Left ventricle myocardium inferior (tissue), 1 donor: ENCODE measurements around the gene HOXA7. TPM values are rescaled to one million over a fixed set of nuclear protein-coding genes. Genes with fewer than 3 reads are reported as not detected.

Source experiments
- DNase-seq: peaks from one replicate; pipeline ENCODE4 v3.0.0-alpha.2; 2020
- H3K27ac ChIP-seq: fragments of 200-600 bp; replicated peaks from 2 replicates; pipeline ENCODE4 v1.8.0; 2021
- H3K27me3 ChIP-seq: fragments of 200-600 bp; 2 replicates; pipeline ENCODE4 v1.8.0; 2021; ENCODE audit warnings: low read depth
- H3K36me3 ChIP-seq: fragments of 200-600 bp; 2 replicates; pipeline ENCODE4 v1.8.0; 2021
- H3K4me1 ChIP-seq: fragments of 200-600 bp; 2 replicates; pipeline ENCODE4 v1.8.0; 2021
- H3K4me3 ChIP-seq: fragments of 200-600 bp; 2 replicates; pipeline ENCODE4 v1.8.0; 2021; ENCODE audit warnings: mild to moderate bottlenecking, moderate library complexity
- H3K9me3 ChIP-seq: fragments of 200-600 bp; replicated peaks from 2 replicates; pipeline ENCODE4 v1.8.0; 2021
- CTCF ChIP-seq: fragments of 200-600 bp; IDR thresholded peaks from 2 replicates; pipeline ENCODE4 v1.8.0; 2021; ENCODE audit warnings: antibody characterized with exemption, mild to moderate bottlenecking, borderline replicate concordance
- intact Hi-C: fragments of 100-400 bp; cut with micrococcal nuclease; formaldehyde crosslinking; loops from one replicate; pipeline ENCODE4 v1.11.0; 2022
- total RNA-seq: library from RNA; stranded (reverse); fragmentation: NEBNext Ultra II Directional; extraction: Animal tissue kit (Norgen Biotek cat#: 25700); gene quantifications from one replicate; pipeline ENCODE4 v1.2.1, GENCODE V29; 2021
- donor health status: DM: no; HTN: yes; CAD: no; lungs with severe emphysema.

The HOXA7 gene
- total RNA-seq, 1 donor from 2014 or later, result 0.36 TPM

GRCh38 chr7:27146491-27147198 is 9.8 kb downstream of the HOXA7 start:
- H3K36me3 ChIP-seq, result no peaks in the 10 kb centered on the region
- no peak overlapping the region for H3K27ac ChIP-seq
- intact Hi-C loops, result no loop called here
- no peak overlapping the region for H3K4me3 ChIP-seq
- no peak for DNase-seq
- TF ChIP-seq CTCF, result no peak
- peaks cover 100% of the 10 kb centered on the region for H3K27me3 ChIP-seq
- H3K4me1 ChIP-seq, result peaks cover 62% of the 10 kb centered on the region
- H3K9me3 ChIP-seq, result no peaks in the 10 kb centered on the region

GRCh38 chr7:27145914-27146412 is 10.5 kb downstream of the HOXA7 start:
- no peak overlapping the region for H3K4me3 ChIP-seq
- TF ChIP-seq CTCF, result no peak
- H3K27ac ChIP-seq, result no peak overlapping the region
- H3K9me3 ChIP-seq, result no peaks in the 10 kb centered on the region
- intact Hi-C loops, result no loop called here
- H3K4me1 ChIP-seq, result peaks cover 55% of the 10 kb centered on the region
- no peak for DNase-seq
- no peaks in the 10 kb centered on the region for H3K36me3 ChIP-seq
- peaks cover 100% of the 10 kb centered on the region for H3K27me3 ChIP-seq

- H3K27ac ChIP-seq, result no peak overlapping the region
- no peaks in the 10 kb centered on the region for H3K36me3 ChIP-seq
- H3K27me3 ChIP-seq, result peaks cover 100% of the 10 kb centered on the region
- no peak for DNase-seq
- TF ChIP-seq CTCF, result no peak
- H3K4me1 ChIP-seq, result peaks cover 49% of the 10 kb centered on the region
- H3K4me3 ChIP-seq, result no peak overlapping the region
- intact Hi-C loops, result no loop called here
- no peaks in the 10 kb centered on the region for H3K9me3 ChIP-seq
These were observed 11.1 kb downstream of the HOXA7 start for GRCh38 chr7:27145165-27145913.

- Histone ChIP-seq H3K9me3 (no peaks in the 10 kb centered on the region), H3K27ac (no peak overlapping the region), H3K36me3 (no peaks in the 10 kb centered on the region), H3K4me1 (peaks cover 49% of the 10 kb centered on the region), H3K4me3 (no peak overlapping the region), H3K27me3 (peaks cover 100% of the 10 kb centered on the region)
- no peak for TF ChIP-seq CTCF
- no peak for DNase-seq
- intact Hi-C loops, result no loop called here
These were observed 11.7 kb downstream of the HOXA7 start for GRCh38 chr7:27144781-27145164.

GRCh38 chr7:27143950-27144780 is 12.3 kb downstream of the HOXA7 start:
- Histone ChIP-seq H3K9me3 (no peaks in the 10 kb centered on the region), H3K27me3 (peaks cover 100% of the 10 kb centered on the region), H3K36me3 (no peaks in the 10 kb centered on the region), H3K4me3 (peak overlapping the region; percentile 64), H3K4me1 (peaks cover 55% of the 10 kb centered on the region), H3K27ac (no peak overlapping the region)
- DNase-seq, result no peak
- no peak for TF ChIP-seq CTCF
- intact Hi-C loops, result no loop called here
